GM18858 (cell line): ENCODE data around the gene ATP5PD.

ENCODE experiments used
- ATAC-seq: cut with Tn5 transposase; IDR thresholded peaks from one replicate; pipeline ENCODE4 v1.9.1; 2021; ENCODE audit not compliant: unreplicated experiment

The ATP5PD gene

GRCh38 chr17:75046407-75047289 lies at the start of gene ATP5PD, which contains the start of gene KCTD2:
TSS of gene ATP5PD (minus strand) at chr17:75046969. CDS start at chr17:75042650, 4,319 bp downstream.
TSS of gene KCTD2 (plus strand) at chr17:75047225. CDS start at chr17:75047251, 26 bp downstream.
- ATAC-seq = peak; percentile 84

- ATAC-seq = no peak
These were observed 49.4 kb upstream of the ATP5PD start for GRCh38 chr17:75096082-75096625.

- ATAC-seq = no peak
These were observed 48.2 kb upstream of the ATP5PD start for GRCh38 chr17:75094871-75095399.

GRCh38 chr17:75093548-75094158 lies 46.9 kb upstream of the ATP5PD start:
- ATAC-seq = no peak

- ATAC-seq = no peak
These were observed 45.1 kb upstream of the ATP5PD start for GRCh38 chr17:75091855-75092327.

- no peak for ATAC-seq
These were observed 44.4 kb upstream of the ATP5PD start for GRCh38 chr17:75090871-75091854.

GRCh38 chr17:75088465-75089417 lies 42.0 kb upstream of the ATP5PD start:
- no peak for ATAC-seq

- ATAC-seq = no peak
These were observed 41.0 kb upstream of the ATP5PD start, which contains the start of gene SLC16A5 for GRCh38 chr17:75087558-75088453. TSS of gene SLC16A5 (plus strand) at chr17:75087954. CDS start at chr17:75093637, 5,683 bp downstream.

GRCh38 chr17:75087182-75087557 lies 40.4 kb upstream of the ATP5PD start:
- no peak for ATAC-seq

- ATAC-seq = no peak
These were observed 39.9 kb upstream of the ATP5PD start for GRCh38 chr17:75086496-75087181.

- ATAC-seq = no peak
These were observed 37.4 kb upstream of the ATP5PD start for GRCh38 chr17:75084039-75084660.

GRCh38 chr17:75082683-75083082 lies 35.9 kb upstream of the ATP5PD start:
- ATAC-seq = no peak

- ATAC-seq = no peak
These were observed 35.1 kb upstream of the ATP5PD start for GRCh38 chr17:75081611-75082540.

GRCh38 chr17:75079023-75079373 lies 32.2 kb upstream of the ATP5PD start:
- ATAC-seq = no peak

GRCh38 chr17:75078284-75079022 lies 31.7 kb upstream of the ATP5PD start:
- no peak for ATAC-seq
